H1 (cell line): ENCODE data around the gene DNAJB8. TPM values are rescaled to one million over a fixed set of nuclear protein-coding genes. Genes with fewer than 3 reads are reported as not detected.

Source experiments
- CTCF ChIA-PET: fragments of 300-600 bp; sonication (Branson Sonifier 250); formaldehyde crosslinking; loops from one replicate; lab custom pipeline; 2021; ENCODE audit not compliant: partially characterized antibody; lab: Charles Lee
- POLR2A ChIA-PET: fragments of 300-600 bp; sonication (Branson Sonifier 250); formaldehyde crosslinking; loops from one replicate; lab custom pipeline; 2021; ENCODE audit warnings: inconsistent platforms; ENCODE audit not compliant: partially characterized antibody; lab: Charles Lee
- DNase-seq, 2 experiments: peaks; one replicate each; pipeline versions ENCODE4 v3.0.0 to v3.0.0-alpha.2; 2010 to 2022; ENCODE audit warnings: low spot score in 2 of 2, low read depth in 1 of 2, mixed read lengths in 1 of 2
- FAIRE-seq: peaks from 2 replicates; lab custom pipeline; 2011; peaks lifted over from hg19 to GRCh38; lab: Jason Lieb, UNC
- H2AFZ ChIP-seq: 2 replicates; pipeline ENCODE4 v1.8.1; 2012; ENCODE audit warnings: low read length, inconsistent platforms
- H2AK5ac ChIP-seq: 2 replicates; pipeline ENCODE4 v1.6.1; 2013; ENCODE audit warnings: low read depth, low read length
- H2BK120ac ChIP-seq: replicated peaks from 2 replicates; pipeline ENCODE3; 2013; ENCODE audit warnings: low read depth, low read length, inconsistent platforms
- H2BK12ac ChIP-seq: 2 replicates; pipeline ENCODE4 v1.6.1; 2013; ENCODE audit warnings: low read depth, low read length
- H2BK15ac ChIP-seq: 2 replicates; pipeline ENCODE4 v1.6.1; 2013; ENCODE audit warnings: low read length
- H2BK20ac ChIP-seq: 2 replicates; pipeline ENCODE4 v1.6.1; 2013; ENCODE audit warnings: low read length
- H2BK5ac ChIP-seq: 2 replicates; pipeline ENCODE4 v1.6.1; 2013; ENCODE audit warnings: low read depth, low read length
- H3K14ac ChIP-seq: 2 replicates; pipeline ENCODE4 v1.6.1; 2013; ENCODE audit warnings: inconsistent platforms; ENCODE audit not compliant: insufficient read length
- H3K18ac ChIP-seq: 2 replicates; pipeline ENCODE4 v1.6.1; 2013; ENCODE audit warnings: low read length; ENCODE audit errors: extremely low read depth
- H3K23ac ChIP-seq: 2 replicates; pipeline ENCODE4 v1.6.1; 2013; ENCODE audit warnings: inconsistent platforms; ENCODE audit not compliant: insufficient read length
- H3K23me2 ChIP-seq: 2 replicates; pipeline ENCODE4 v1.6.1; 2013; ENCODE audit warnings: low read depth, low read length
- H3K27ac ChIP-seq: 2 replicates; pipeline ENCODE4 v1.6.1; 2011; ENCODE audit warnings: low read depth, low read length, inconsistent platforms
- H3K27me3 ChIP-seq, 4 experiments: replicated peaks in 1 of 4; 1 replicate in 1 of 4; 2 replicates in 3 of 4; pipeline versions ENCODE4 v1.6.1 to v1.8.1; 2011 to 2013; ENCODE audit warnings: low read length in 3 of 4, mild to moderate bottlenecking in 3 of 4, inconsistent platforms in 2 of 4, mixed read lengths in 2 of 4, moderate library complexity in 1 of 4; ENCODE audit not compliant: control insufficient read depth in 3 of 4, insufficient read depth in 3 of 4; ENCODE audit errors: extremely low read depth in 1 of 4
- H3K36me3 ChIP-seq, 4 experiments: 2 replicates each; pipeline versions ENCODE4 v1.6.1 to v1.8.1; 2011 to 2013; ENCODE audit warnings: mild to moderate bottlenecking in 4 of 4, low read length in 3 of 4, moderate library complexity in 2 of 4, control low read depth in 1 of 4, inconsistent platforms in 1 of 4; ENCODE audit not compliant: insufficient read depth in 4 of 4, control insufficient read depth in 2 of 4
- H3K4ac ChIP-seq: replicated peaks from 2 replicates; pipeline ENCODE3; 2013; ENCODE audit warnings: low read length, low read depth, mixed read lengths, inconsistent platforms; ENCODE audit not compliant: insufficient read length
- H3K4me1 ChIP-seq, 4 experiments: replicated peaks in 1 of 4; 1 replicate in 1 of 4; 2 replicates in 3 of 4; pipeline versions ENCODE4 v1.6.1 to v1.8.1; 2011 to 2013; ENCODE audit warnings: low read length in 3 of 4, inconsistent platforms in 2 of 4, mixed read lengths in 1 of 4; ENCODE audit not compliant: insufficient read depth in 4 of 4, control insufficient read depth in 3 of 4
- H3K4me2 ChIP-seq, 2 experiments: 2 replicates each; pipeline versions ENCODE4 v1.6.1 to v1.8.1; 2011 to 2013; ENCODE audit warnings: low read depth in 2 of 2, low read length in 2 of 2, control low read depth in 1 of 2, inconsistent platforms in 1 of 2, mild to moderate bottlenecking in 1 of 2; ENCODE audit not compliant: insufficient read depth in 1 of 2
- H3K4me3 ChIP-seq, 4 experiments: fragments of 200-600, 300-600 bp in 1 of 4; sonication (generic), shearing (Covaris generic), sonication (Bioruptor Twin) in 1 of 4; 2 replicates each; pipeline versions ENCODE4 v1.5.1 to v1.8.1; 2011 to 2016; ENCODE audit warnings: low read length in 4 of 4, low read depth in 3 of 4, control low read depth in 2 of 4, inconsistent platforms in 2 of 4, mild to moderate bottlenecking in 2 of 4, mixed read lengths in 1 of 4, moderate library complexity in 1 of 4; ENCODE audit not compliant: insufficient read depth in 2 of 4; ENCODE audit errors: extremely low read depth in 1 of 4
- H3K56ac ChIP-seq: replicated peaks from 2 replicates; pipeline ENCODE3; 2013; ENCODE audit warnings: low read depth, mild to moderate bottlenecking, mixed read lengths, low read length, inconsistent platforms; ENCODE audit not compliant: insufficient read length
- H3K79me1 ChIP-seq: 2 replicates; pipeline ENCODE4 v1.6.1; 2013; ENCODE audit warnings: low read depth, low read length, control low read depth
- H3K79me2 ChIP-seq, 2 experiments: 2 replicates each; pipeline versions ENCODE4 v1.6.1 to v1.8.1; 2012 to 2013; ENCODE audit warnings: low read length in 2 of 2, mild to moderate bottlenecking in 2 of 2, inconsistent platforms in 1 of 2; ENCODE audit not compliant: insufficient read depth in 2 of 2, control insufficient read depth in 1 of 2
- H3K9ac ChIP-seq, 4 experiments: replicated peaks in 1 of 4; 1 replicate in 1 of 4; 2 replicates in 3 of 4; pipeline versions ENCODE4 v1.6.1 to v1.8.1; 2011 to 2013; ENCODE audit warnings: low read depth in 3 of 4, low read length in 3 of 4, control low read depth in 2 of 4, mild to moderate bottlenecking in 2 of 4, moderate library complexity in 2 of 4, inconsistent platforms in 1 of 4; ENCODE audit errors: extremely low read depth in 1 of 4
- H3K9me3 ChIP-seq, 2 experiments: 2 replicates each; pipeline versions ENCODE4 v1.6.1 to v1.8.1; 2012 to 2013; ENCODE audit warnings: mild to moderate bottlenecking in 2 of 2, moderate library complexity in 2 of 2, control low read depth in 1 of 2, inconsistent platforms in 1 of 2, low read depth in 1 of 2, low read length in 1 of 2, mixed read lengths in 1 of 2; ENCODE audit not compliant: insufficient read depth in 2 of 2
- H4K20me1 ChIP-seq, 2 experiments: replicated peaks in 1 of 2; 2 replicates each; pipeline versions ENCODE3 to v1.8.1; 2011 to 2013; ENCODE audit warnings: inconsistent platforms in 2 of 2, low read length in 2 of 2, mild to moderate bottlenecking in 1 of 2; ENCODE audit not compliant: insufficient read depth in 2 of 2, control insufficient read depth in 1 of 2
- H4K5ac ChIP-seq: 2 replicates; pipeline ENCODE4 v1.6.1; 2013; ENCODE audit warnings: low read length, low read depth, mixed read lengths, inconsistent platforms; ENCODE audit not compliant: insufficient read length
- H4K8ac ChIP-seq: 2 replicates; pipeline ENCODE4 v1.8.0; 2013; ENCODE audit warnings: mild to moderate bottlenecking, moderate library complexity, low read length, inconsistent platforms; ENCODE audit not compliant: insufficient read depth; ENCODE audit errors: extremely low read depth
- H4K91ac ChIP-seq: replicated peaks from 2 replicates; pipeline ENCODE3; 2013; ENCODE audit warnings: low read length, mixed read lengths, inconsistent platforms; ENCODE audit not compliant: insufficient read length
- CHD2 ChIP-seq: IDR thresholded peaks from 2 replicates; pipeline ENCODE4 v1.6.1; 2012; ENCODE audit warnings: low read length, improper control_type of control experiment
- EZH2 ChIP-seq: fragments of 200-600 bp; sonication (generic); IDR thresholded peaks from 2 replicates; pipeline ENCODE4 v1.7.1; 2012; ENCODE audit warnings: low read depth, mild to moderate bottlenecking, moderate library complexity, low read length, inconsistent platforms; ENCODE audit not compliant: severe bottlenecking
- GTF2F1 ChIP-seq: IDR thresholded peaks from 2 replicates; pipeline ENCODE4 v1.6.1; 2012; ENCODE audit warnings: low read depth, low read length, improper control_type of control experiment, borderline replicate concordance
- KDM4A ChIP-seq: IDR thresholded peaks from one replicate; pipeline ENCODE4 v1.7.1; 2012; ENCODE audit warnings: low read depth, mild to moderate bottlenecking, moderate library complexity, low read length, inconsistent platforms; ENCODE audit not compliant: severe bottlenecking
- RNF2 ChIP-seq: fragments of 200-900, 300-1000 bp; sonication (generic); IDR thresholded peaks from 2 replicates; pipeline ENCODE4 v1.7.1; 2016; ENCODE audit warnings: borderline replicate concordance, low read depth, mild to moderate bottlenecking, antibody characterized with exemption, low read length; ENCODE audit not compliant: poor library complexity, severe bottlenecking; ENCODE audit errors: missing control alignments
- SUZ12 ChIP-seq: fragments of 200-600 bp; sonication (generic); IDR thresholded peaks from 2 replicates; pipeline ENCODE4 v1.6.1; 2012; ENCODE audit warnings: mild to moderate bottlenecking, inconsistent platforms, low read length, moderate library complexity, mixed read lengths
- TBP ChIP-seq: IDR thresholded peaks from 2 replicates; pipeline ENCODE4 v1.6.1; 2011; ENCODE audit warnings: low read depth, low read length, improper control_type of control experiment
- TEAD4 ChIP-seq: IDR thresholded peaks from 2 replicates; pipeline ENCODE4 v1.6.1; 2012; ENCODE audit warnings: low read depth, low read length, inconsistent platforms, mixed read lengths
- YY1 ChIP-seq: IDR thresholded peaks from 2 replicates; pipeline ENCODE4 v1.6.1; 2011; ENCODE audit warnings: low read depth, mild to moderate bottlenecking, low read length
- WGBS, 2 experiments: shearing (Covaris generic) in 1 of 2; methylation state at CpG; one replicate each; pipeline versions ENCODE4 v1.1.6 to v1.1.7; 2013 to 2015; ENCODE audit warnings: low lambda C conversion rate in 2 of 2, mixed read lengths in 2 of 2, inconsistent platforms in 1 of 2, low coverage in 1 of 2, missing lambda C conversion rate in 1 of 2; ENCODE audit not compliant: insufficient replicate concordance in 2 of 2, insufficient coverage in 1 of 2, insufficient read length in 1 of 2; ENCODE audit errors: extremely low coverage in 1 of 2, missing lambda C conversion rate in 1 of 2; 5-methylcytosine and 5-hydroxymethylcytosine counted together
- polyA plus RNA-seq, 7 experiments: library from polyadenylated mRNA; depleted of rRNA in 3 of 7; stranded (reverse) in 5 of 7; unstranded in 2 of 7; fragments of >200 nt in 5 of 7; fragments of 200-250 nt in 2 of 7; gene quantifications; 1 replicate in 5 of 7; 2 replicates in 1 of 7; 4 replicates in 1 of 7; pipeline versions ENCODE4 v1.2.1 to v1.2.3, GENCODE V29; 2011 to 2013; ENCODE audit warnings: missing spikeins in 2 of 7, mixed read lengths in 2 of 7
- total RNA-seq: library from RNA; stranded (reverse); fragmentation: NEBNext Ultra II Directional; extraction: Animal tissue kit (Norgen Biotek cat#: 25700); gene quantifications from 2 replicates; pipeline ENCODE4 v1.2.1, GENCODE V29; 2021
- TF ChIP-seq, protein P1 (sequence below): IDR thresholded peaks from 2 replicates; pipeline ENCODE4 v1.6.1; 2012; ENCODE audit warnings: inconsistent platforms

The DNAJB8 gene
- total and polyA plus RNA-seq, 2 of the 8 experiments (the other 6 are each of a cell fraction or from before 2014, with no cell fraction given) = not detected

DNA sequence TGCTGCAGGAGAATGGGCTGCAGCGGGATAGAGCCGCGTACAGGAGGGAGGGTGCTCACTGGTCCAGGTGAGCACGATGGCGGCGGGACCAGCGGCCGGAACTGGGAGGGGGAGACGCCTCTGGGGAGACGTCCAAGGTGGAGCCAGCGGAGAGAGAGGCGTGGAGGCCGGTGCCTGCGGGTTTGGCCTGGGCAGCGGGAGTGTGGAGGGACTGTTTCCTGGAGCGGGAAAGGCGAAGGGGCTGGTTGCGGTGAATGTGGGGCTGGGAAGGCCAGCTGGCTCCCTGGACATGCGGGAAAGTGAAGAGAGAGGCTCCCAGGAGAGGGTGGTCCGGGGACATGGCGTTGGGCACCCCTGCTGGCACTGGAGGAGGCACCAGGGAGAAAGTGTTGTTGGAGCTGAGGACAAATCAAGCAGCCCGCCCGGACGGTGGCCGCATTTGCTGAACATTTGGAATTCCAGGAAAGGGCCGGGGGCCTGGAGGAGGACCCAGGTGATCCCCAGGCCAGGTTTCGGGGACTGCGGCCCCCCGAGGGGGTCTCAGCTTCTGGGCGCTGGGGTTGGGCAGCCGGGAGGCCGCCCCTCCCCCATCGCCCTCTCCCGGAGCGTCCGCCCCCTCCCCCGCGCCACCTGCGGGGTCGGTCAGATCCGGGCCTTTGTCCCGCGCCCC is 34.3 kb downstream of the DNAJB8 start:
- Histone ChIP-seq H4K91ac (peak overlapping the region; percentile 81), H3K27ac (peak overlapping the region; percentile 45; the same call in 1 of the 2 replicates), H3K23me2 (peaks cover 9% of the 10 kb centered on the region; the same call in 1 of the 2 replicates), H3K18ac (peak overlapping the region; percentile 97), H3K4me3 (peak overlapping the region; percentile 33 to 62 (median 45)), H2AK5ac (0 out of 2 replicates have a peak overlapping the region, but pooled peaks have one; percentile 65), H3K9me3 (no peaks in the 10 kb centered on the region), H3K4ac (no peak overlapping the region), H2BK12ac (peak overlapping the region; percentile 99), H3K27me3 (peaks cover 9 to 62% (median 53%) of the 10 kb centered on the region in 4 experiments), H3K79me1 (no peaks in the 10 kb centered on the region), H3K14ac (no peak overlapping the region), H2BK5ac (peak overlapping the region; percentile 97; the same call in 1 of the 2 replicates), H3K56ac (peak overlapping the region; percentile 20), H2BK15ac (peak overlapping the region; percentile 88; the same call in 1 of the 2 replicates), H2BK120ac (peak overlapping the region; percentile 16), H2AFZ (0 out of 2 replicates have a peak overlapping the region, but pooled peaks have one; percentile 76), H2BK20ac (peak overlapping the region; percentile 99), H3K9ac (peak overlapping the region in 3 of 4 experiments; percentile 21 to 54 (median 39); a peak in 3 of 7 replicates), H4K8ac (peak overlapping the region; percentile 52; the same call in 1 of the 2 replicates), H4K20me1 (peaks cover 2 to 6% of the 10 kb centered on the region in 2 experiments), H3K79me2 (no peaks in the 10 kb centered on the region), H3K36me3 (no peaks in the 10 kb centered on the region), H4K5ac (peak overlapping the region; percentile 37), H3K4me1 (peaks cover 6 to 45% (median 34%) of the 10 kb centered on the region in 4 experiments), H3K23ac (no peak overlapping the region), H3K4me2 (peak overlapping the region; percentile 95 to 100)
- FAIRE-seq (no peak), DNase-seq (peak in 1 of 2 experiments; percentile 80)
- ChIA-PET POLR2A (interaction anchor here (0.6 to 2.5 kb wide), 19 partner anchors 11 to 145 kb away, joined by 3 to 5 read pairs (median 3); no protein-coding TSS in a partner anchor), CTCF (interaction anchor here (0.6 to 12.6 kb wide), 7 partner anchors 19 to 206 kb away, joined by 3 to 135 read pairs (median 4); partner anchors contain the start of gene DNAJB8)
- WGBS, 2 experiments = 1% methylated on average over 27 of the region's 43 CpGs; no CpG with 5 or more reads in 1 of the 2 experiments
- TF ChIP-seq SUZ12 = peak; percentile 48; the same call in 1 of the 2 replicates
- no peak for TF ChIP-seq TBP
- peak; percentile 59 for TF ChIP-seq KDM4A
- TF ChIP-seq EZH2 = peak; percentile 62
- TF ChIP-seq TEAD4 = peak; percentile 58; the same call in 1 of the 2 replicates
- TF ChIP-seq, protein P1, sequence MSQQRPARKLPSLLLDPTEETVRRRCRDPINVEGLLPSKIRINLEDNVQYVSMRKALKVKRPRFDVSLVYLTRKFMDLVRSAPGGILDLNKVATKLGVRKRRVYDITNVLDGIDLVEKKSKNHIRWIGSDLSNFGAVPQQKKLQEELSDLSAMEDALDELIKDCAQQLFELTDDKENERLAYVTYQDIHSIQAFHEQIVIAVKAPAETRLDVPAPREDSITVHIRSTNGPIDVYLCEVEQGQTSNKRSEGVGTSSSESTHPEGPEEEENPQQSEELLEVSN = peak; percentile 10; the same call in 1 of the 2 replicates
- peak; percentile 7 for TF ChIP-seq RNF2
- TF ChIP-seq CHD2 = no peak
- TF ChIP-seq GTF2F1 = no peak
- 0 out of 2 replicates have a peak, but pooled peaks have one; percentile 2 for TF ChIP-seq YY1
